Measurements from ENCODE around the gene MEP1B.

MEP1B gene

GRCh38 chr18:32244881-32245280 lies 55.0 kb downstream of the MEP1B start:
- POLR2A ChIA-PET, result no interaction called here
- TF ChIP-seq PKNOX1 (IDR thresholded peaks at IDR 0.05) (no peak), ARNT (IDR thresholded peaks at IDR 0.05) (no peak), LEF1 (IDR thresholded peaks at IDR 0.05; ENCODE audit: borderline replicate concordance) (no peak), FOXM1 (IDR thresholded peaks at IDR 0.05; ENCODE audit: borderline replicate concordance) (no peak), BHLHE40 (IDR thresholded peaks at IDR 0.05; ENCODE audit: borderline replicate concordance) (no peak), NFRKB (IDR thresholded peaks at IDR 0.05) (no peak), L3MBTL2 (conservative IDR thresholded peaks at IDR 0.05) (no peak), HDGF (IDR thresholded peaks at IDR 0.05; ENCODE audit: borderline replicate concordance) (no peak), TARDBP (IDR thresholded peaks at IDR 0.05) (no peak), CTBP1 (IDR thresholded peaks at IDR 0.05; ENCODE audit: borderline replicate concordance) (no peak), SUZ12 (IDR thresholded peaks at IDR 0.05) (no peak), SP1 (IDR thresholded peaks at IDR 0.05) (no peak), FOXK2 (IDR thresholded peaks at IDR 0.05) (no peak), ZNF384 (IDR thresholded peaks at IDR 0.05) (no peak), FOXA1 (IDR thresholded peaks at IDR 0.05) (no peak)
- CTCF ChIA-PET, result no interaction called here

DNA sequence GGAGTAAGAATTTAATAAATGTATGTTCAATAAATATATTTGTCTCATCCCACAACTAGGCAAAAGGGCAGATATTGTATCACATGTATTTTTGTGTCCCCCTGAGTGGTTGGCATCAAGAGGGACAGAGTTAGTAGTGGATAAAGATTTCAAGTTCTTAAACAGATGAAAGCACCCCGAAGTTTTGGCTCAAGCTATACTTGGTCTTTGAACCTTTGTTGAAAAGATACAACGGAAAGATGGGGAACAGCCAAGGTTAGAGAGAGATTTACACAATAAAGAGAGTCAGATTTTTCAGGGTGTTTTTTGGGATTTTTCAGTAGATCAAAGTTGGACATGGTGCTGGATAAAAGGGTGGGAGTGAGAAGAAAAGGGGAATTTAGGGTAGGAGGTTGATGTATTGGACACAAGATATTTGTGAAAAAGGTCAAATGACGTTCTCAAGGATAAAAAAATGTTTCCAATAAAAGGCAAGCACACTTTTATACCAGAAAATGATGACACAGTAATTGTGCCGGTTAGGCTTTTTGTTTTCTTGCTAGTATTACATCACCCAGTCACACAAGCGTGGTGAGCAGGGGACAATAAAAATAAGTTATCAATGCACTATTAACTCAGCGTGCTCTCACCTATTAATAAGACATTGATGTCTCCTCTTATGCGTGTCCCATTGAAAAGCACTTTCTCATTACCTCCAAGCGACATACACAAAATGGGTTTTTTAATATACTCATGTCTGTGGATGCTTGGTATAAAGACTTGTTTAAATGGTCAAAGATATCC lies 59.5 kb downstream of the MEP1B start:
- TF ChIP-seq ELF4 (IDR thresholded peaks at IDR 0.05), result no peak
- TF ChIP-seq HDGF (IDR thresholded peaks at IDR 0.05; ENCODE audit: borderline replicate concordance), result no peak
- no peak for TF ChIP-seq NFRKB (IDR thresholded peaks at IDR 0.05)
- no peak for TF ChIP-seq PKNOX1 (IDR thresholded peaks at IDR 0.05)
- no peak for TF ChIP-seq FOXM1 (IDR thresholded peaks at IDR 0.05; ENCODE audit: borderline replicate concordance)
- TF ChIP-seq TARDBP (IDR thresholded peaks at IDR 0.05), result no peak
- no peak for TF ChIP-seq ARNT (IDR thresholded peaks at IDR 0.05)
- no peak for TF ChIP-seq BHLHE40 (IDR thresholded peaks at IDR 0.05; ENCODE audit: borderline replicate concordance)
- TF ChIP-seq ZNF384 (IDR thresholded peaks at IDR 0.05), result no peak
- no peak for TF ChIP-seq L3MBTL2 (conservative IDR thresholded peaks at IDR 0.05)
- no peak for TF ChIP-seq FOXA1 (IDR thresholded peaks at IDR 0.05)
- TF ChIP-seq CTBP1 (IDR thresholded peaks at IDR 0.05; ENCODE audit: borderline replicate concordance), result no peak
- TF ChIP-seq LEF1 (IDR thresholded peaks at IDR 0.05; ENCODE audit: borderline replicate concordance), result no peak
- no peak for DNase-seq (ENCODE audit: extremely low spot score)
- ChIA-PET POLR2A (no interaction called here), CTCF (interaction anchor here (0.6 to 1.0 kb wide), 3 partner anchors 11 to 29 kb away, joined by 3 to 5 read pairs (median 5); no protein-coding TSS in a partner anchor)

More at GRCh38 chr18:32244881-32245280, 55.0 kb downstream of the MEP1B start:
- no peak for DNase-seq (ENCODE audit: extremely low spot score)

DNA sequence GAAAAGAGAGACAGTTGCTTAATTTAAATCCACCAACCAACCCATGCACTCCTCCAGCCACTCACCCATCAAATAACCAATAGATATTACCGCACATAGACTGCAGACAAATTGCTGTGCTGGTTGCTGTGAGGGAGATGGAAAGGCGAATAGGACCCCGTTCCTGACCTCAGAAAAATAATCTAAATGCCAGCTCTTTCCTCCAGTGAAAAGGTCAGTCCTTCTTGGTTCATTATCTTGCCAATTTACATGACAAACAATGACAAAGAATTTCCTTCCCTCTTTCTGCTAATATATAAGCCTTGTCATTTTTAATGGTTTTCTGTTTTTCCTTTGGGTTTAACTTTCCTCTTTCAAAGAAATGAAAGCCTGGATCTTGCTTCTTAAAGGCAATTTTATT lies 61.6 kb downstream of the MEP1B start:
- CTCF ChIA-PET, result interaction anchor here (0.6 to 1.9 kb wide), 2 partner anchors 9 to 20 kb away, joined by 3 to 6 read pairs; no protein-coding TSS in a partner anchor
- no peak for TF ChIP-seq FOXM1 (IDR thresholded peaks at IDR 0.05; ENCODE audit: borderline replicate concordance)
- no peak for TF ChIP-seq ELF4 (IDR thresholded peaks at IDR 0.05)
- TF ChIP-seq BHLHE40 (IDR thresholded peaks at IDR 0.05; ENCODE audit: borderline replicate concordance), result no peak
- TF ChIP-seq HDGF (IDR thresholded peaks at IDR 0.05; ENCODE audit: borderline replicate concordance), result no peak
- TF ChIP-seq PKNOX1 (IDR thresholded peaks at IDR 0.05), result no peak
- no peak for TF ChIP-seq TARDBP (IDR thresholded peaks at IDR 0.05)
- TF ChIP-seq SP1 (IDR thresholded peaks at IDR 0.05), result no peak
- no peak for TF ChIP-seq SUZ12 (IDR thresholded peaks at IDR 0.05)
- TF ChIP-seq LEF1 (IDR thresholded peaks at IDR 0.05; ENCODE audit: borderline replicate concordance), result no peak
- TF ChIP-seq ZNF384 (IDR thresholded peaks at IDR 0.05), result no peak
- no peak for TF ChIP-seq FOXK2 (IDR thresholded peaks at IDR 0.05)
- TF ChIP-seq L3MBTL2 (conservative IDR thresholded peaks at IDR 0.05), result no peak
- TF ChIP-seq NFRKB (IDR thresholded peaks at IDR 0.05), result no peak
- no peak for TF ChIP-seq FOXA1 (IDR thresholded peaks at IDR 0.05)
- TF ChIP-seq ARNT (IDR thresholded peaks at IDR 0.05), result no peak
- POLR2A ChIA-PET, result no interaction called here
- DNase-seq (ENCODE audit: extremely low spot score), result no peak

DNA sequence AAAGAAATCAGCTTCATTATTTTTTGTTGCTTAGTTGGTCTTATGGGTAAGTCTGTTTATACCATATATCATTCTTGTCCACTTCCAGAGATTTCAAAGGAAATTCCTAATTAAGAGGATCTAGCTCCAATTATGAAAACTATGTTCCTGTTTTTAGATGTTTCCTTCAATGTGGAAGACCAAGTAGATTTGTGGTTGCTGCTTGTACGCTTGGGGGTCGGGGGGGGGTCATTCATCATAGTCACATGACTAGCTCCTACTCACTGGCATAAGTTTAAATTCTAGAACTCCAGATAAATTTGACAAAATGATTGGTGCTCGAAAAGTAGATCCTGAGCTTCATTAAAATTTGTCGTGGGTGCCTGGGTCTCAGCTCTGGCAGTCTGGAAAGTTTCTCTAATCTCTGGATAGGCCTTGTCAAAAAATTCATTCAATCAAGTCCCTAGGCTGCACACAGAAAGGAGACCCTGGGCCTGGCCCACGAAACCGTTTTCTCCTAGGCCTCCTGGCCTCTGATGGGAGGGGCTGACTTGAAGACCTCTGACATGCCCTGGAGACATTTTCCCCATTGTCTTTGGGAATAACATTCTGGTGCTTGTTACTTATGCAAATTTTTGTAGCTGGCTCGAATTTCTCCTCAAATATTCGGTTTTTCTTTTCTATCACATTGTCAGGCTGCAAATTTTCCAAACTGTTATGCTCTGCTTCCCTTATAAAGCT lies 62.5 kb downstream of the MEP1B start:
- DNase-seq (ENCODE audit: extremely low spot score), result no peak
- TF ChIP-seq BHLHE40 (IDR thresholded peaks at IDR 0.05; ENCODE audit: borderline replicate concordance) (no peak), LEF1 (IDR thresholded peaks at IDR 0.05; ENCODE audit: borderline replicate concordance) (no peak), FOXK2 (IDR thresholded peaks at IDR 0.05) (no peak), NFRKB (IDR thresholded peaks at IDR 0.05) (no peak), FOXA1 (IDR thresholded peaks at IDR 0.05) (no peak), L3MBTL2 (conservative IDR thresholded peaks at IDR 0.05) (no peak), ZNF384 (IDR thresholded peaks at IDR 0.05) (no peak), ELF4 (IDR thresholded peaks at IDR 0.05) (no peak), PKNOX1 (IDR thresholded peaks at IDR 0.05) (no peak), SP1 (IDR thresholded peaks at IDR 0.05) (no peak), CTBP1 (IDR thresholded peaks at IDR 0.05; ENCODE audit: borderline replicate concordance) (no peak), TARDBP (IDR thresholded peaks at IDR 0.05) (no peak)
- ChIA-PET POLR2A (interaction anchor here (1.1 kb wide), 1 partner anchor 11 kb away, joined by 3 read pairs; no protein-coding TSS in a partner anchor), CTCF (interaction anchor here (0.5 to 1.9 kb wide), 5 partner anchors 8 to 301 kb away, joined by 3 to 6 read pairs (median 3); no protein-coding TSS in a partner anchor)
